Measurements from ENCODE around the gene RUFY3. TPM values are rescaled to one million over a fixed set of nuclear protein-coding genes. Genes with fewer than 3 reads are reported as not detected.

Gene RUFY3
- total and polyA plus RNA-seq, 2 of the 13 experiments (the other 11 are each of a cell fraction or from before 2014, with no cell fraction given) = 17.9 to 25.3 TPM

DNA sequence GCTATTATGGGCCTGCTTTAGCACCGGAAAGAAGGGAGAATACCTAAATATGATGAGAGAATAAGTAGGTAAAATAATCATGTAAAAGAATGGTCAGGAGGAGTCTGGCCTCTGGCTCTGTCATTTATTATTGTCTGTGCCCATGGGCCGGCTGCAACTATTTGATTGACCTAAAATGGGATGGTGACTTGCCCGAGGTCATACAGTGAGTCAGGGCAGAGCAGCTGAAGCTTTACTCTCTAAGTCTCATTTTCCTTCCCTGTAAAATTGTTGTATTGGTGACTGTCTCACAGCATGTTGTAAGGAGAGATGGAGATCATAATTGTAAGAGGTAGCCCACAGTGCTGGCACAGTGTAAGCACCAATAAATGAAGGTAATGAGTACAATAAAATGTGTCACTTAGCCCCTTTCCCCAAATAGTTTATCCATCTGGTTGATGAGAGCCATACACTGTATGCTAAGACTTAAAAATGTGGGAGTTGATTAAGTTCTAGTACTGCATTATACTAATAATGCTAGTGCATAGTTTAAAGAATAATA is 39.6 kb downstream of the RUFY3 start:
- CTCF ChIA-PET (ENCODE audit: low intra/inter-chr PET ratio, low total read pairs) = no interaction called here
- TF ChIP-seq HNF4A (CRISPR knock-in tag; IDR thresholded peaks at IDR 0.05) (no peak), POLR2AphosphoS2 (IDR thresholded peaks at IDR 0.05; ENCODE audit: low read depth, low read length) (no peak), SP1 (IDR thresholded peaks at IDR 0.05) (no peak), SP1 (CRISPR knock-in tag; IDR thresholded peaks at IDR 0.05) (no peak)
- TF ChIP-seq, protein P1, sequence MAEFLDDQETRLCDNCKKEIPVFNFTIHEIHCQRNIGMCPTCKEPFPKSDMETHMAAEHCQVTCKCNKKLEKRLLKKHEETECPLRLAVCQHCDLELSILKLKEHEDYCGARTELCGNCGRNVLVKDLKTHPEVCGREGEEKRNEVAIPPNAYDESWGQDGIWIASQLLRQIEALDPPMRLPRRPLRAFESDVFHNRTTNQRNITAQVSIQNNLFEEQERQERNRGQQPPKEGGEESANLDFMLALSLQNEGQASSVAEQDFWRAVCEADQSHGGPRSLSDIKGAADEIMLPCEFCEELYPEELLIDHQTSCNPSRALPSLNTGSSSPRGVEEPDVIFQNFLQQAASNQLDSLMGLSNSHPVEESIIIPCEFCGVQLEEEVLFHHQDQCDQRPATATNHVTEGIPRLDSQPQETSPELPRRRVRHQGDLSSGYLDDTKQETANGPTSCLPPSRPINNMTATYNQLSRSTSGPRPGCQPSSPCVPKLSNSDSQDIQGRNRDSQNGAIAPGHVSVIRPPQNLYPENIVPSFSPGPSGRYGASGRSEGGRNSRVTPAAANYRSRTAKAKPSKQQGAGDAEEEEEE (CRISPR knock-in tag; IDR thresholded peaks at IDR 0.05; ENCODE audit: borderline replicate concordance) = no peak
- TF ChIP-seq, protein P2, sequence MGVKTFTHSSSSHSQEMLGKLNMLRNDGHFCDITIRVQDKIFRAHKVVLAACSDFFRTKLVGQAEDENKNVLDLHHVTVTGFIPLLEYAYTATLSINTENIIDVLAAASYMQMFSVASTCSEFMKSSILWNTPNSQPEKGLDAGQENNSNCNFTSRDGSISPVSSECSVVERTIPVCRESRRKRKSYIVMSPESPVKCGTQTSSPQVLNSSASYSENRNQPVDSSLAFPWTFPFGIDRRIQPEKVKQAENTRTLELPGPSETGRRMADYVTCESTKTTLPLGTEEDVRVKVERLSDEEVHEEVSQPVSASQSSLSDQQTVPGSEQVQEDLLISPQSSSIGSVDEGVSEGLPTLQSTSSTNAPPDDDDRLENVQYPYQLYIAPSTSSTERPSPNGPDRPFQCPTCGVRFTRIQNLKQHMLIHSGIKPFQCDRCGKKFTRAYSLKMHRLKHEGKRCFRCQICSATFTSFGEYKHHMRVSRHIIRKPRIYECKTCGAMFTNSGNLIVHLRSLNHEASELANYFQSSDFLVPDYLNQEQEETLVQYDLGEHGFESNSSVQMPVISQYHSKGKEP (CRISPR knock-in tag; IDR thresholded peaks at IDR 0.05) = no peak
- FAIRE-seq (no peak), DNase-seq (ENCODE audit: low spot score) (no peak), ATAC-seq (no peak)
- Histone ChIP-seq H3K27me3 (ENCODE audit: control insufficient read depth in 1 of 2, insufficient read depth in 2 of 2, low read length in 2 of 2) (no peaks in the 10 kb centered on the region), H3K9ac (ENCODE audit: insufficient read depth, low read depth, low read length) (no peak overlapping the region), H3K9me3 (ENCODE audit: low read length) (no peaks in the 10 kb centered on the region), H3K4me3 (replicated peaks in 1 of 3; ENCODE audit: insufficient read depth in 1 of 3, low read depth in 2 of 3, low read length in 3 of 3) (no peak overlapping the region), H3K36me3 (replicated peaks in 1 of 2; ENCODE audit: control insufficient read depth in 1 of 2, insufficient read depth in 2 of 2, low read length in 2 of 2) (peaks cover 0 to 15% of the 10 kb centered on the region in 2 experiments; a peak in 1 of 5 replicates), H4K20me1 (ENCODE audit: insufficient read depth, low read length) (no peaks in the 10 kb centered on the region), H3K4me2 (ENCODE audit: low read depth, low read length) (no peak overlapping the region), H2AFZ (ENCODE audit: low read length) (no peak overlapping the region), H3K27ac (ENCODE audit: extremely low read length, insufficient read depth, low read length) (no peak overlapping the region), H3K4me1 (ENCODE audit: insufficient read depth, low read length) (no peaks in the 10 kb centered on the region), H3K79me2 (ENCODE audit: insufficient read depth, low read length) (no peaks in the 10 kb centered on the region)
- intact Hi-C loops (cut with micrococcal nuclease; ENCODE audit: unreplicated experiment) = no loop called here
- in situ Hi-C loops (cut with HindIII; ENCODE audit: extremely low pct_ligation_motif_present, low pct_unique_long_range_greater_than_20kb) = no loop called here
- 93% methylated on average over 3 of the region's 3 CpGs for WGBS (ENCODE audit: low lambda C conversion rate)
- POLR2A ChIA-PET = no interaction called here
- no TSS peak for BruUV-seq (replicated peaks)
